Liver (tissue), 2 donors: Measurements from ENCODE around the gene TFB2M.

Experiments used
- NR2F2 ChIP-seq: IDR thresholded peaks from 2 replicates; pipeline ENCODE4 v1.6.1; 2016; ENCODE audit warnings: antibody characterized with exemption
- REST ChIP-seq: IDR thresholded peaks from 2 replicates; pipeline ENCODE4 v1.6.1; 2016; ENCODE audit warnings: antibody characterized with exemption, mild to moderate bottlenecking
- SP1 ChIP-seq: IDR thresholded peaks from 2 replicates; pipeline ENCODE4 v1.6.1; 2018; ENCODE audit warnings: antibody characterized with exemption, mild to moderate bottlenecking
- donor health status: healthy.

- TF ChIP-seq SP1 (no peak), NR2F2 (no peak), REST (no peak)
Observed at GRCh38 chr1:246554201-246554600, 11.9 kb downstream of the TFB2M start.
